Measurements from ENCODE around the gene OBSCN.

The OBSCN gene

GRCh38 chr1:228362141-228362883 is 154.5 kb downstream of the OBSCN start:
- DNase-seq, result no peak

- no peak for DNase-seq
Measured at GRCh38 chr1:228362884-228363450, 155.1 kb downstream of the OBSCN start.

- DNase-seq, result no peak
Measured at GRCh38 chr1:228363686-228364067, 155.8 kb downstream of the OBSCN start.

GRCh38 chr1:228364068-228364705 is 156.3 kb downstream of the OBSCN start:
- no peak for DNase-seq

- DNase-seq, result no peak
Measured at GRCh38 chr1:228364706-228365213, 156.9 kb downstream of the OBSCN start.

GRCh38 chr1:228365271-228366061 is 157.6 kb downstream of the OBSCN start:
- no peak for DNase-seq

- no peak for DNase-seq
Measured at GRCh38 chr1:228366062-228366865, 158.4 kb downstream of the OBSCN start.

- DNase-seq, result no peak
Measured at GRCh38 chr1:228366866-228367741, 159.3 kb downstream of the OBSCN start.

GRCh38 chr1:228367798-228368791 is 160.3 kb downstream of the OBSCN start:
- DNase-seq, result no peak

DNA sequence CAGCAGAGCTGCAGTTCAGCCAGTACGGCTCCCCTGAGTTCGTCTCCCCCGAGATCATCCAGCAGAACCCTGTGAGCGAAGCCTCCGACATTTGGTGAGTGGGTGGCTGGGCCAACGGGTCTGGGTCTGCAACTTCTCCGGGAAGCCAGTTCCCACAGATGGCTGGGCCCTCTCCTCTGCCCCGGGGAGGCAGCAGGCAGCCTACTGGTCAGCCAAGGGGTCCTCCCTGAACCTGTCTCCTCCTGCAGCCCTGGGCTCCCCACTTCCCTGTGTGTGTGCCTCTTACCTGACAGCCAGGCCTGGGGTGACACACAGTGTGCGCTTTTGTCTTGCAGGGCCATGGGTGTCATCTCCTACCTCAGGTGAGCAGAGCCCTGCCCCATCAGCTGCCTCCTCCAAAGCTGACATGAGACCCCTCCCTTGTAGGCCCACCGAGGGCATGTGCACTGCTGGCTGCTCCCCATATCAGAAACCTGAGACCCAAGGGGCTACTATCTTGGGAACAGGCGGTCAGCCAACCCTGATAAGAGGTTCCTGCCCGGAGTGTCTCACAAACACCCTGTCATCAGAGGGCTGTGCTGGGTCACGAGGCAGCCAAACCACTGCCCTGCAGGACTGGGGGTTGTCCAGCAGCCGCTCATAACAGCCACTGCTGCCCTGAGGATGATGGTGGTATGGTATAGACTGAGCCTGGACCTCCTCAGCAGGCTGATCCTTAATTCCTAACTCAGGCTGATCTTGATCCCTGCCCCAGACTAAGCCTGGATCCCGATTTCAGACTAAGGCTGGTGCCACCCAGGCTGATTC is 161.2 kb downstream of the OBSCN start:
- no peak for DNase-seq

DNA sequence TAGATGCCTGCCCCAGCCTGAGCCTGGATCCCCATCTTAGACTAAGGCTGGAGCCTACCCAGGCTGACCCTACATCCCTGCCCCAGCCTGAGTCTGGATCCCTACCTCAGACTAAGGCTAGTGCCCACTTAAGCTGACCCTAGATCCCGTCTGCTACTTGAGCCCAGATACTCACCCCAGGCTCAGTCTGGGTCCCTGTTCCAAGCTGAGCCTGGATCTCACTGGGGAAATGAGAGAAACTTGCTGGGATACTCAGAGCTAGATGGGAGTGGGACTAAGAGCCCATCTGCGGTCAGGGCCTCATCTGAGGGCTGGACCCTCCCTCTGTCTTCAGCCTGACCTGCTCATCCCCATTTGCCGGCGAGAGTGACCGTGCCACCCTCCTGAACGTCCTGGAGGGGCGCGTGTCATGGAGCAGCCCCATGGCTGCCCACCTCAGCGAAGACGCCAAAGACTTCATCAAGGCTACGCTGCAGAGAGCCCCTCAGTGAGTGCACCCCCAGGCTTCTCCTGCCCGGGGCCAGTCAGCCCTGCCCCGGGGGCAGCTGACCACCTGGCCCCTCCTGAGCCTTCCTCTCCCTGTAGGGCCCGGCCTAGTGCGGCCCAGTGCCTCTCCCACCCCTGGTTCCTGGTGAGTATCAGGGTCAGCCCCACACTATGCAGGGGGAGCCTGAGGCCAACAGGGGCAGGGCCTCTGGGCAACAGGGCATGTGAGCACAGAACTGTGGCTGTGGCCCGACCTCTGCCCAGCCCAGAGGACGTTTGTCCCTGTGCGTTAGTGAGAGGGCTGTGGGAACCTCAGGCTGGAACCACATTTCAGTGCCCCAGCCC is 162.0 kb downstream of the OBSCN start:
- DNase-seq, result no peak

- no peak for DNase-seq
Measured at GRCh38 chr1:228370439-228370940, 162.6 kb downstream of the OBSCN start.

DNA sequence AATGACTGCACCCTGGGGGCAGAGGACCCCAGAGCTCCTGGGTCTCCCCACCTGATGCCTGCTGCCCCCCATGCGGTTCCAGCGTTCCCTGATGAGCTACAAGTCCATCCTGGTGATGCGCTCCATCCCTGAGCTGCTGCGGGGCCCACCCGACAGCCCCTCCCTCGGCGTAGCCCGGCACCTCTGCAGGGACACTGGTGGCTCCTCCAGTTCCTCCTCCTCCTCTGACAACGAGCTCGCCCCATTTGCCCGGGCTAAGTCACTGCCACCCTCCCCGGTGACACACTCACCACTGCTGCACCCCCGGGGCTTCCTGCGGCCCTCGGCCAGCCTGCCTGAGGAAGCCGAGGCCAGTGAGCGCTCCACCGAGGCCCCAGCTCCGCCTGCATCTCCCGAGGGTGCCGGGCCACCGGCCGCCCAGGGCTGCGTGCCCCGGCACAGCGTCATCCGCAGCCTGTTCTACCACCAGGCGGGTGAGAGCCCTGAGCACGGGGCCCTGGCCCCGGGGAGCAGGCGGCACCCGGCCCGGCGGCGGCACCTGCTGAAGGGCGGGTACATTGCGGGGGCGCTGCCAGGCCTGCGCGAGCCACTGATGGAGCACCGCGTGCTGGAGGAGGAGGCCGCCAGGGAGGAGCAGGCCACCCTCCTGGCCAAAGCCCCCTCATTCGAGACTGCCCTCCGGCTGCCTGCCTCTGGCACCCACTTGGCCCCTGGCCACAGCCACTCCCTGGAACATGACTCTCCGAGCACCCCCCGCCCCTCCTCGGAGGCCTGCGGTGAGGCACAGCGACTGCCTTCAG is 163.3 kb downstream of the OBSCN start:
- DNase-seq, result no peak

- no peak for DNase-seq
Measured at GRCh38 chr1:228371741-228372182, 163.9 kb downstream of the OBSCN start.

DNA sequence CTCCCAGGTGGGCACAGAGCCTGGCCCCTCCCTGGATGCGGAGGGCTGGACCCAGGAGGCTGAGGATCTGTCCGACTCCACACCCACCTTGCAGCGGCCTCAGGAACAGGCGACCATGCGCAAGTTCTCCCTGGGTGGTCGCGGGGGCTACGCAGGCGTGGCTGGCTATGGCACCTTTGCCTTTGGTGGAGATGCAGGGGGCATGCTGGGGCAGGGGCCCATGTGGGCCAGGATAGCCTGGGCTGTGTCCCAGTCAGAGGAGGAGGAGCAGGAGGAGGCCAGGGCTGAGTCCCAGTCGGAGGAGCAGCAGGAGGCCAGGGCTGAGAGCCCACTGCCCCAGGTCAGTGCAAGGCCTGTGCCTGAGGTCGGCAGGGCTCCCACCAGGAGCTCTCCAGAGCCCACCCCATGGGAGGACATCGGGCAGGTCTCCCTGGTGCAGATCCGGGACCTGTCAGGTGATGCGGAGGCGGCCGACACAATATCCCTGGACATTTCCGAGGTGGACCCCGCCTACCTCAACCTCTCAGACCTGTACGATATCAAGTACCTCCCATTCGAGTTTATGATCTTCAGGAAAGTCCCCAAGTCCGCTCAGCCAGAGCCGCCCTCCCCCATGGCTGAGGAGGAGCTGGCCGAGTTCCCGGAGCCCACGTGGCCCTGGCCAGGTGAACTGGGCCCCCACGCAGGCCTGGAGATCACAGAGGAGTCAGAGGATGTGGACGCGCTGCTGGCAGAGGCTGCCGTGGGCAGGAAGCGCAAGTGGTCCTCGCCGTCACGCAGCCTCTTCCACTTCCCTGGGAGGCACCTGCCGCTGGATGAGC is 164.5 kb downstream of the OBSCN start:
- DNase-seq, result no peak

All from CD4-positive, alpha-beta T cell treated with Interleukin-4 for 1 hour (primary cell).